Suprapubic skin (tissue), 3 donors: ENCODE data around the gene MICAL2.

ENCODE experiments used
- POLR2A ChIP-seq, 2 donors: fragments of 450-650 bp; IDR thresholded peaks; one replicate each; pipeline ENCODE4 v1.6.1; 2017; ENCODE audit warnings: antibody characterized with exemption in 2 of 2, mild to moderate bottlenecking in 2 of 2, moderate library complexity in 2 of 2
- TF ChIP-seq, protein P1 (sequence below), 2 donors: fragments of 200-600 bp in 1 of 2; fragments of 450-650 bp in 1 of 2; sonication (generic) in 1 of 2; IDR thresholded peaks; one replicate each; pipeline ENCODE4 v1.5.1; 2016 to 2019; ENCODE audit warnings: antibody characterized with exemption in 2 of 2, mild to moderate bottlenecking in 1 of 2, moderate library complexity in 1 of 2

DNA sequence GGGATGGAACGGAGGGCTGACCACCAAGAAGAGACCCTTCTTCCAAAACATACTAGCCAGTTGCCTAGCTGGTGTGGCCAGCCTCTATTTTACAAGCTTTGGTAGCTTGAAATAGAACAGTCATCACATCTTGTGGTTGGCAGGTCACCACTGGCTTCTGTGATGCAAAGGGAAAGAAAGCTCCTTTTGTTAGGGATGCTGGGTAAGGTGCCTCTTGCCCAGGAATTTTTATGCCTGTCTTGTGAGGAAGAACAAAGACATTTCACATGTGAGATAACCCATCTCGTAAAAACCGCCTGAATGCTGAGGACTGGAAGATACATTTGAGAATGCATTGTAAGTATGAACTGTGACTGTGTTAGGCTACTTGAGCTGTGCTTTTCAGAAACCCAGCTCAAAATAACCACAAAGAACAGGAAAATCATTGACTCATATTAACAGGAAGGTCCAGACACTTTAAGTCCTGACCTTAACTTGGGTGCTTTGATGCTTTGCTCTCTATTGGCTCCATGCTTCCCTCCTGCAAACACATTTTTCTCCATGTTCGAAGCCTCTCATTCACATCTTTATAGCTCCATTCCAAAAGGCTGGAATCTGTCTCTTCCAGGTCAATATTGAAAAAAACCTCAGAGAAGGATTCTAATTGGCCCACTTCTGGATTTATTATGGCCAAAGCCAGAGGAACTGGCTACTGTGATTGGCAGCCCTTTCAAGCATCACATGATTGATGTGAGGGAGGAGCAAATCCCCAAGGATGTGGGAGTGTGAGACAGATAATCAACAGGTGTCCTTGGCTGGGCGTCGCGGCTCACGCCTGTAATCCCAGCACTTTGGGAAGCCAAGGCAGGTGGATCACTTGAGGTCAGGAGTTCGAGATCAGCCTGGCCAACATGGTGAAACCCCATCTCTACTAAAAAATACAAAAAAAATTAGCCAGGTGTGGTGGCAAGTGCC lies 53.9 kb downstream of the MICAL2 start:
- TF ChIP-seq, protein P1, sequence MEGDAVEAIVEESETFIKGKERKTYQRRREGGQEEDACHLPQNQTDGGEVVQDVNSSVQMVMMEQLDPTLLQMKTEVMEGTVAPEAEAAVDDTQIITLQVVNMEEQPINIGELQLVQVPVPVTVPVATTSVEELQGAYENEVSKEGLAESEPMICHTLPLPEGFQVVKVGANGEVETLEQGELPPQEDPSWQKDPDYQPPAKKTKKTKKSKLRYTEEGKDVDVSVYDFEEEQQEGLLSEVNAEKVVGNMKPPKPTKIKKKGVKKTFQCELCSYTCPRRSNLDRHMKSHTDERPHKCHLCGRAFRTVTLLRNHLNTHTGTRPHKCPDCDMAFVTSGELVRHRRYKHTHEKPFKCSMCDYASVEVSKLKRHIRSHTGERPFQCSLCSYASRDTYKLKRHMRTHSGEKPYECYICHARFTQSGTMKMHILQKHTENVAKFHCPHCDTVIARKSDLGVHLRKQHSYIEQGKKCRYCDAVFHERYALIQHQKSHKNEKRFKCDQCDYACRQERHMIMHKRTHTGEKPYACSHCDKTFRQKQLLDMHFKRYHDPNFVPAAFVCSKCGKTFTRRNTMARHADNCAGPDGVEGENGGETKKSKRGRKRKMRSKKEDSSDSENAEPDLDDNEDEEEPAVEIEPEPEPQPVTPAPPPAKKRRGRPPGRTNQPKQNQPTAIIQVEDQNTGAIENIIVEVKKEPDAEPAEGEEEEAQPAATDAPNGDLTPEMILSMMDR (IDR thresholded peaks at IDR 0.05): no peak
- TF ChIP-seq POLR2A (IDR thresholded peaks at IDR 0.05): no peak
